ENCODE results near the gene PRCP.

- no peak for TF ChIP-seq EZH2 (IDR thresholded peaks at IDR 0.05; ENCODE audit: borderline replicate concordance, low read depth, low read length, poor library complexity, severe bottlenecking)
- TF ChIP-seq, protein P1, sequence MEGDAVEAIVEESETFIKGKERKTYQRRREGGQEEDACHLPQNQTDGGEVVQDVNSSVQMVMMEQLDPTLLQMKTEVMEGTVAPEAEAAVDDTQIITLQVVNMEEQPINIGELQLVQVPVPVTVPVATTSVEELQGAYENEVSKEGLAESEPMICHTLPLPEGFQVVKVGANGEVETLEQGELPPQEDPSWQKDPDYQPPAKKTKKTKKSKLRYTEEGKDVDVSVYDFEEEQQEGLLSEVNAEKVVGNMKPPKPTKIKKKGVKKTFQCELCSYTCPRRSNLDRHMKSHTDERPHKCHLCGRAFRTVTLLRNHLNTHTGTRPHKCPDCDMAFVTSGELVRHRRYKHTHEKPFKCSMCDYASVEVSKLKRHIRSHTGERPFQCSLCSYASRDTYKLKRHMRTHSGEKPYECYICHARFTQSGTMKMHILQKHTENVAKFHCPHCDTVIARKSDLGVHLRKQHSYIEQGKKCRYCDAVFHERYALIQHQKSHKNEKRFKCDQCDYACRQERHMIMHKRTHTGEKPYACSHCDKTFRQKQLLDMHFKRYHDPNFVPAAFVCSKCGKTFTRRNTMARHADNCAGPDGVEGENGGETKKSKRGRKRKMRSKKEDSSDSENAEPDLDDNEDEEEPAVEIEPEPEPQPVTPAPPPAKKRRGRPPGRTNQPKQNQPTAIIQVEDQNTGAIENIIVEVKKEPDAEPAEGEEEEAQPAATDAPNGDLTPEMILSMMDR (conservative IDR thresholded peaks at IDR 0.05; ENCODE audit: low read depth, low read length): no peak
Observed at GRCh38 chr11:82872377-82873150, 27.7 kb downstream of the PRCP start.
